DND-41 (cell line): ENCODE results near the gene TFF3.

Experiments used
- ATAC-seq: fragments of 200-7000 bp; cut with Tn5 transposase; 3 replicates; pipeline ENCODE4 v1.9.1; 2021; ENCODE audit warnings: low read depth; ENCODE audit not compliant: insufficient read depth
- DNase-seq: peaks from one replicate; pipeline ENCODE4 v3.0.0-alpha.2; 2020
- H2AFZ ChIP-seq: 2 replicates; pipeline ENCODE4 v1.6.0; 2012; ENCODE audit warnings: low read depth, low read length
- H3K27ac ChIP-seq: 2 replicates; pipeline ENCODE4 v1.5.1; 2012; ENCODE audit warnings: low read length, inconsistent platforms
- H3K27me3 ChIP-seq: fragments of 200-600 bp; sonication (generic); 2 replicates; pipeline ENCODE4 v1.6.0; 2012; ENCODE audit warnings: low read length, mild to moderate bottlenecking, inconsistent platforms; ENCODE audit not compliant: insufficient read depth, poor library complexity
- H3K36me3 ChIP-seq: 2 replicates; pipeline ENCODE4 v1.5.1; 2012; ENCODE audit warnings: low read length, inconsistent platforms; ENCODE audit not compliant: insufficient read depth
- H3K4me1 ChIP-seq: 2 replicates; pipeline ENCODE4 v1.5.1; 2012; ENCODE audit warnings: mild to moderate bottlenecking, low read length; ENCODE audit not compliant: insufficient read depth
- H3K4me2 ChIP-seq: 2 replicates; pipeline ENCODE4 v1.6.0; 2012; ENCODE audit warnings: mild to moderate bottlenecking, moderate library complexity, low read length, inconsistent platforms; ENCODE audit not compliant: insufficient read depth
- H3K4me3 ChIP-seq, 2 experiments: fragments of 200-600 bp in 1 of 2; shearing (Covaris generic) in 1 of 2; 2 replicates each; pipeline ENCODE4 v1.5.1; 2012 to 2016; ENCODE audit warnings: inconsistent platforms in 2 of 2, low read length in 2 of 2, mild to moderate bottlenecking in 2 of 2, low read depth in 1 of 2, moderate library complexity in 1 of 2
- H3K79me2 ChIP-seq: 2 replicates; pipeline ENCODE4 v1.6.0; 2012; ENCODE audit warnings: low read length, inconsistent platforms; ENCODE audit not compliant: insufficient read depth
- H3K9ac ChIP-seq: 2 replicates; pipeline ENCODE4 v1.6.0; 2012; ENCODE audit warnings: low read depth, mild to moderate bottlenecking, inconsistent platforms, low read length, moderate library complexity
- H3K9me3 ChIP-seq: 2 replicates; pipeline ENCODE4 v1.5.1; 2012; ENCODE audit warnings: low read length, moderate library complexity, mild to moderate bottlenecking, inconsistent platforms; ENCODE audit not compliant: insufficient read depth, severe bottlenecking
- H4K20me1 ChIP-seq: 2 replicates; pipeline ENCODE4 v1.6.0; 2012; ENCODE audit warnings: low read length; ENCODE audit not compliant: insufficient read depth
- CTCF ChIP-seq: IDR thresholded peaks from 2 replicates; pipeline ENCODE4 v1.5.1; 2012; ENCODE audit warnings: borderline replicate concordance, low read length, moderate library complexity, mild to moderate bottlenecking; ENCODE audit not compliant: poor library complexity, severe bottlenecking; ENCODE audit errors: extremely low read depth
- EZH2 ChIP-seq: IDR thresholded peaks from 3 replicates; pipeline ENCODE4 v1.6.1; 2012; ENCODE audit warnings: borderline replicate concordance, low read depth, mild to moderate bottlenecking, moderate library complexity, low read length, inconsistent platforms; ENCODE audit not compliant: severe bottlenecking

Gene TFF3

GRCh38 chr21:42276076-42276475 lies 39.1 kb downstream of the TFF3 start:
- DNase-seq: no peak
- no peak overlapping the region for H3K4me3 ChIP-seq
- no peaks in the 10 kb centered on the region for H3K79me2 ChIP-seq
- H3K27ac ChIP-seq: no peak overlapping the region
- no peaks in the 10 kb centered on the region for H3K27me3 ChIP-seq
- H3K4me1 ChIP-seq: no peaks in the 10 kb centered on the region
- H3K9ac ChIP-seq: no peak overlapping the region
- 0 out of 2 replicates have a peak, but pooled peaks cover 3% of the 10 kb centered on the region for H4K20me1 ChIP-seq
- H3K4me2 ChIP-seq: no peak overlapping the region
- H3K9me3 ChIP-seq: no peaks in the 10 kb centered on the region
- ATAC-seq: no peak
- H2AFZ ChIP-seq: no peak overlapping the region
- peaks cover 88% of the 10 kb centered on the region for H3K36me3 ChIP-seq
- TF ChIP-seq EZH2: no peak
- no peak for TF ChIP-seq CTCF

- Histone ChIP-seq H3K4me1 (peaks cover 2% of the 10 kb centered on the region), H3K4me3 (no peak overlapping the region), H3K9me3 (no peaks in the 10 kb centered on the region), H3K27me3 (no peaks in the 10 kb centered on the region), H4K20me1 (peaks cover 14% of the 10 kb centered on the region; the same call in 1 of the 2 replicates), H3K9ac (no peak overlapping the region), H3K79me2 (no peaks in the 10 kb centered on the region), H2AFZ (no peak overlapping the region), H3K4me2 (no peak overlapping the region), H3K27ac (no peak overlapping the region), H3K36me3 (peaks cover 66% of the 10 kb centered on the region)
- DNase-seq: no peak
- TF ChIP-seq CTCF: no peak
- no peak for TF ChIP-seq EZH2
- no peak for ATAC-seq
These were observed 42.1 kb downstream of the TFF3 start for GRCh38 chr21:42272984-42273600.

DNA sequence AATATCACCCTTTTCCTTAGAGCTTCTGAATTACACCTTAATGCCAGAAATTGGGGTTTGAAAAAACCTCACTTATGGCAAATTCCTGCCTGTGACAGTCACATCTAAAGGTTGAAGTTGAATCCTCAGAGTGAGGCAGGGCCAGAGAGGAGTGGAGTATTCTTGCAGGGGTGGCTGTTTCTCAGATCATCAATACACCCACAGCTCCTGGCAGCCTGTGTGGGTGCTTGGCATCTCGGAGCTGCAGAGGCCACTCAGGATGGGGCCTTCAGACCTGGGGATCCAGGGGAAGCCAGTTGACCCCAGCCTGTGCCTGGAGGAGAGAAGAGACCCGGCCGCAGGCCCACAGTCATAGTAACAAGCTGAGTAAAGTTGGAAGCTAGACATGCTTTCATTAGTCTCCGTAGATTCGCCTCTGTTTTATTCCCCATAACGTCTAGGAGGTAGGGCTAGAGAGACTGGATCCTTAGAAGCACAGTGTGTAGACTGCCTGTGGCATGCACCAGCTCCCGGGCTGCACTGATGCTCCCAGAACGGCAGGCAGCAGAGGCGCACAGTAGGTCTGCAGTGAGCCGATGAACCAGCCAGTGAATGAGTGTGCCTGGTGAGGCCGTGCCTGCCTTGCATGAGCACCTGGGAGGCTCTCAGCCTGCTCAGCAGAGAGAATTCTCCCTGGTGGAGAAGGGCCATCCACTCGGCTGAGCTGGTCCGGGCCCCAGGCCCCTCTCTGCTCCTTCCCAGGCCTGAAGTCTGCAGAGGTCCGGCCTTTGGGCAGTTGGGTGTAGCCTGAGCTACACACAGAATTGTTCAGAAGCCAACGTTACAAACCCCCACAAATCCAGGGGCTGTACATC lies 42.9 kb downstream of the TFF3 start:
- H3K4me1 ChIP-seq: peaks cover 10% of the 10 kb centered on the region
- peaks cover 2% of the 10 kb centered on the region for H3K79me2 ChIP-seq
- H3K9me3 ChIP-seq: no peaks in the 10 kb centered on the region
- TF ChIP-seq EZH2 (no peak), CTCF (no peak)
- no peak overlapping the region for H2AFZ ChIP-seq
- peaks cover 59% of the 10 kb centered on the region for H3K36me3 ChIP-seq
- H3K4me3 ChIP-seq: no peak overlapping the region
- H3K4me2 ChIP-seq: no peak overlapping the region
- peaks cover 17% of the 10 kb centered on the region; the same call in 1 of the 2 replicates for H4K20me1 ChIP-seq
- DNase-seq: no peak
- H3K9ac ChIP-seq: no peak overlapping the region
- no peak for ATAC-seq
- no peak overlapping the region for H3K27ac ChIP-seq
- H3K27me3 ChIP-seq: no peaks in the 10 kb centered on the region
